ENCODE data around the gene IFITM2.
"Not testable (repeated sequence)": the region's sequence is repeated elsewhere in the genome, so short reads cannot be mapped to it uniquely, and the experiment has no call there.

Gene IFITM2

GRCh38 chr11:342328-342727, 34.7 kb downstream of the IFITM2 start:
- DNase-seq (ENCODE audit: low read depth, low spot score): no peak

DNA sequence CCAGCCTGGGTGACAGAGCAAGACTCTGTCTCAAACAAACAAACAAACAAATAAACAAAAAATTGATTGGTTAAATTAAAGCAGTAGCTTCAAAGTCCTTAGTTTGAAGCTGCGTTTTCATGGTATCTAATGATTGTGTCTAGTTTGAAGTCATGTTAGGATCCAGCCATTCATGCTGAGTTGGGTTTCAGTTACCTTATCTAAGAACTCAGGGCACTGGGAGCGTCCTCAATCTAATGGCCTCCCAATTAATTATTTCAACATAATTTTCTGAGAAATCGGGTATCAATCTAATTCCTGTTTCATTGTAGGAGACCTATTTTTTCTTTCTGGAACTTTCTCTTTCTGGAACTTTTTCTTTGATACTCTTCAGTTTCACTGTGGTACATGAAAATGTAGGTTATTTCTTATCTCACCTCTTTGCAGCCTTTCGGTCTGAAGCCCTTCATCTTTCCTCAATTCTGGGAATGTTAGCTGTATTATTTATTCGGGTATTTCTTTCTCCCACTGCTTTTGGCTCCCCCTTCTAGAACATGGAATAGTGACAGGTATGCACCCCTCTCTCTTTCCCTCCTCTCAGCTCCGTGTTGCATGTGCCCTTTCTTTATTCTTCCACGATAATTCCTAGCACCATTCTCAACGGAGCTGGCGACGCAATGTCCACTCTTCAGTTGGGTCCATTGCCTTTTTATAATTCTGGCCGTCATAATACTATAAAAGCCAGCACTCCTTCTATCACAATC, 37.4 kb downstream of the IFITM2 start:
- no peak for DNase-seq (ENCODE audit: low read depth, low spot score)

DNA sequence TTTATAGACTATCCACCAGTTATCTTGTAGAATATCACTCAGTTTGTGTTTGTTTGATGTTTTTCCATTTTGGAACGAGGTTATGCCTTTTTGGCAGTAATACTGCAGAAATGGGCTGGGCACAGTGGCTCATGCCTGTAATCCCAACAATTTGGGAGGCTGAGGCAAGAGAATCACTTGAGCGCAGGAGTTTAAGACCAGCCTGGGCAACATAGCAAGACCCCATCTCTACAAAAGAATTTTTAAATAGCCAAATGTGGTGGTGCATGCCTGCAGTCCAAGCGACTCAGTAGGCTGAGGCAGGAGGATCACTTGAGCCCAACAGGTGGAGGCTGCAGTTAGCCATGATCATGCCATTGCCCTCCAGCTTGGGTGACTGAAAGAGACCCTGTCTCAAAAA, 38.9 kb downstream of the IFITM2 start:
- DNase-seq (ENCODE audit: low read depth, low spot score): no peak

DNA sequence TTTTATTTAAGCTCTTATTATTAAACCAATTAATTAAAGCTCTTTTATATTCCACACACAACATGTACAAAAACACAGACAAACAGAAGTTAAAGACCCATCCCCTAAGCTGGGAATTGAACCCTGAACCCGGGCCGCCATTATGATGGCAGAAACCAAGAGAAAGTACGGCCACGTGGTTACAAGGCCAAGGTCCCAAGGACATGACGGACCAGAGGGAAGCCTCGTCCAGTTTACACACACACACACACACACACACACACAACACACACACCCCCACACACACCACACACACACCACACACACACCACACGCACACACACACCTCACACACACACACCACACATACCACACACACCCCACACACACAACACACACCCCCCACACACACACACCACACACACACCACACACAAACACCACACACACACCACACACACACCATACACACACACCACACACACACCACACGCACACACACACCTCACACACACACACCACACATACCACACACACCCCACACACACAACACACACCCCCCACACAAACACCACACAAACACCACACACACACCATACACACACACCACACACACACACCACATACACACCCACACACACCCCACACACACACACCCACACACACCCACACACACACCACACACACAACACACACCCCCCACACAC, 41.8 kb downstream of the IFITM2 start:
- DNase-seq (ENCODE audit: low read depth, low spot score): not testable (repeated sequence)

DNA sequence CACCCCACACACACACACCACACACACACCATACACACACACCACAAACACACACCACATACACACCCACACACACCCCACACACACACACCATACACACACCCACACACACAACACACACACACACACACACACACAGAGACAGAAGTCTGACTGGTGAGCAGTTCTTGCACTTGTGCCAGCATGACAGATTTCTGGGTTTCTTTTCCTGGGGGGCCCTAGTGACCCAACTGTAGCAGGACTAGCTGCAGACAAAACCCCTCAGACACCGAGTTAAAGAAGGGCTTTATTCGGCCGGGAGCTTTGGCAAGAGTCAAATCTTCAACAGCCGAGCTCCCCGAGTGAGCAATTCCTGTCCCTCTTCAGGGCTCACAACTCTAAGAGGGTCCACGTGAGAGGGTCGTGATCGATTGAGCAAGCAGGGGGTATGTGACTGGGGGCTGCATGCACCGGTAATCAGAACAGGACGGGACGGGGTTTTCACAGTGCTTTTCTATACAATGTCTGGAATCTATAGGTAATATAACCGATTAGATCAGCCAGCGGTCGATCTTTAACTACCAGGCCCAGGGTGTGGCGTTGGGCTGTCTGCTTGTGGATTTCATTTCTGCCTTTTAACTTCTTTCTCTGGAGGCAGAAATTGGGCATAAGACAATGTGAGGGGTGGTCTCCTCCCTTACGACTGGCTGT, 42.6 kb downstream of the IFITM2 start:
- not testable (repeated sequence) for DNase-seq (ENCODE audit: low read depth, low spot score)

GRCh38 chr11:350723-351255, 43.2 kb downstream of the IFITM2 start:
- DNase-seq (ENCODE audit: low read depth, low spot score): no peak

- DNase-seq (ENCODE audit: low read depth, low spot score): no peak
Observed at GRCh38 chr11:351411-351810, 43.8 kb downstream of the IFITM2 start.

DNA sequence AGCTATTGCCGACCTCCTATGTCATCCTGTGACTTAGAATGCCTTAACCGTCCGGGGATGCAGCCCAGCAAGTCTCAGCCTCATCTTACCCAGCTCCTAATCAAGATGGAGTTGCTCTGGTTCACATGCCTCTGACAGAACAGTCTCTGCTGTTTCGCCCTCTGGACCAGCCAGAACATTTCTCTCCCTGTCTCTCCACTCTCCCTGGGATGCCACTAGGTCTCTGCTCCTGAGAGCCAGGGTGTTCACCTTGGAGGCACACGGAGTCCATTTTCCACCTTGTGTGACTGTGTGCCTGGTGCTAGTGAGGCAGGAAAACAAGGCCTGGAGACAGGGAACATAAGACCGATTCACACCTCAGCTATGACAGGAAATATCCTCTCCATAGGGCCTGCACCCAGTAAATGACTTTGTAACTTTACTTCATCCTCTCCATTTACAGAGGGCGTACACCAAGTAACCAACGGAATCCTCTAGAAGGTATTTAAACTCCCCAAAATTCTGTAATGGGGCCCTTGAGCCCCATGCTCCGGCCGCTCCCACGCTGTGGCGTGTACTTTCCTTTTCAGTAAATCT, 44.9 kb downstream of the IFITM2 start:
- DNase-seq (ENCODE audit: low read depth, low spot score): no peak

- no peak for DNase-seq (ENCODE audit: low read depth, low spot score)
Observed at GRCh38 chr11:353179-353873, 45.7 kb downstream of the IFITM2 start.

DNA sequence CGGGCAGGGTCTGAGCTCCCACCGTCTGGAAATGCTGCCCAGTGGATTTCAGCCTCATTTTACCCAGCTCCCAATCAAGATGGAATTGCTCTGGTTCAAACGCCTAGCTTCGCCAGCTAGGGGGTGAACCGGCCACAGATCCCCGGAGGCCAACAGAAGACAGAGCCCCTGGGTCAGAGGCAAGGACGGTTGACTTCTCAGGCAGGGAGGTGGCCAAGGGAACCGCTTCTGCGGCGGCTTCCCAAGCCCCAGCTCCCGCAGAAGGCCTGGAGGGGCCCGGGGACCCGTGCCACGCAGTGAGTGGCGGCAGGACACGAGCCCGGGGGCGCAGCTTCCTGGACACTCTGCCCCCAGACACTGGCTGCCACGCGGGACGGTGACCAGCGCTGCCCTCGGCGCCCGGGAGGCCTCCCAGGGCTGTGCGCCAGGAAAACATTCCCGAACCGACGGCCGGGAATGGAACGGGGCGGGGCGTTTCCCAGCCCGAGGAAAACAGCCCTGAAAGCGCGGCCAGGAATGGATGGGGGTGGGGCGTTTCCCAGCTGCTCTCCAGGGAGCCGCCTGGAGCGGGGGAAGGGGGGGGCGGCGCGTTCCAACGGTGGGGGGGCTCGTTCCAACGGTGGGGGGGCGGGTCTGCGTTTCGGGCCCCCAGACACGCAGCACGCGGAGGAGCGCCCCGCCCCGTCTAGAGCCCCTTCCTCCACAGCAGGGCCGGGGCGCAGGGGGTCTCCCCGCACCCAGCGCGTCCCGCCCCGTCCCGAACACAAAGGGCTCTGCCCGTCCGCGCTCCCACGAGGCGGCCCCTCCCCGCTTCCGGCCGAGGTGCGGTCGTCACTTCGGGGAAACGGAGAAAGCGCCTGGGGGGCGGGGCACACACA, 48.2 kb downstream of the IFITM2 start:
- DNase-seq (ENCODE audit: low read depth, low spot score): peak; percentile 75

DNA sequence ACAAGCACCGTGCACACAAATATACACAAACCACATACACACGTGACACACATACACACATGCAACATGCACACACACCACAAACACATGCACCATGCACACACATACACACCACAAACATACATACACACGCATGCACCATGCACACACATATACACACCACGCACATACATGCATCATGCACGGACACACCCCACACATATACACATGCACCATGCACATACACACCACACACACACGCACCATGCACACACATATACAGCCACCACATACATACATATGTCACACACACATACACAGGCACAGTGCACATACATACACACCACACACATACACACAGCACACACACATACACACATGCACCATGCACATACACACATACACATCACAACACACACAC, 49.0 kb downstream of the IFITM2 start:
- no peak for DNase-seq (ENCODE audit: low read depth, low spot score)

- no peak for DNase-seq (ENCODE audit: low read depth, low spot score)
Observed at GRCh38 chr11:357582-357981, 50.0 kb downstream of the IFITM2 start.

DNA sequence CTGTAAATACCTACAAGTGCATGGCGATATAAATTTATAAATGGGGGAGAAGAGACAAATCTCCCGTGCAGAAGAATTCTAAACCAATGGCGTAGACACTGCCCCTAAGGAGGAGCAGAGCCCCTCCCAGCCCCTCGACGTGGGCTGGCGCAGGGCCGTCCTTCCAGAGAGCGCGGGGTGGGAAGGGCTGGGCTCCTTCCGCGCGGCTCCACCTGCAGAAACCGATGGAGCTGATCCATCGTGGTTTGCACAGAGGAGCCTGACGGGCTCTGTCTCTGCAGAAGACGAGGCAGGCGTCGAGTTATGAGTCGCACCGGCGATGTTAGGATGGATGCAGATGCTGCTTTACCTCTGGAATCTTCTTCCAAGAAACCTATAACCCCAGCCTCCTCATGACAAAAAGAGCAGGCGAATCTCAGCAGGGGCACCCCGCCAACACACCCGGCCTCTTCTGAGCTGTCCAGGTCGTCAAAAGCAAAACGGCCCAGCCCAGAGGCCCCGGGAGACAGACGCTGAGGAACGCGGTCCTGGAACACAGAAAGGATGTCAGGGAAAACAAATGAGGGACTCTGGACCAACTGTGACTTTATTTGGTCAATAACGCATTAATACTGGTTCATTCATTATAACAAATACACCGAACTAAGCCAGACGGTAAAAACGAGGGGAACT, 50.6 kb downstream of the IFITM2 start:
- no peak for DNase-seq (ENCODE audit: low read depth, low spot score)
